BJ (cell line): ENCODE data around the gene KIF14. TPM values are rescaled to one million over a fixed set of nuclear protein-coding genes. Genes with fewer than 3 reads are reported as not detected.
A peak's percentile ranks its signal among the peaks of the same experiment; 100 is the strongest.
"Not testable (repeated sequence)": the region's sequence is repeated elsewhere in the genome, so short reads cannot be mapped to it uniquely, and the experiment has no call there.

Experiments
- CTCF ChIA-PET: fragments of 350-600 bp; formaldehyde crosslinking; extraction: SDS; loops from one replicate; lab custom pipeline; 2021; ENCODE audit warnings: antibody characterized with exemption, inconsistent platforms; lab: Yijun Ruan, JAX
- POLR2A ChIA-PET: fragments of 300-600 bp; sonication (Branson Sonifier 250); formaldehyde crosslinking; extraction: SDS; loops from one replicate; lab custom pipeline; 2021; ENCODE audit warnings: antibody characterized with exemption; lab: Charles Lee
- DNase-seq: peaks from one replicate; pipeline ENCODE4 v3.0.0-alpha.2; 2011; ENCODE audit warnings: low read depth
- H3K27me3 ChIP-seq: 2 replicates; pipeline ENCODE4 v1.6.0; 2011; ENCODE audit warnings: low read length; ENCODE audit not compliant: control insufficient read depth, insufficient read depth
- H3K36me3 ChIP-seq: 2 replicates; pipeline ENCODE4 v1.5.1; 2011; ENCODE audit warnings: low read length; ENCODE audit not compliant: control insufficient read depth, insufficient read depth
- H3K4me3 ChIP-seq: 2 replicates; pipeline ENCODE4 v1.5.1; 2011; ENCODE audit warnings: low read depth, mild to moderate bottlenecking, control low read depth, low read length
- CTCF ChIP-seq: IDR thresholded peaks from 2 replicates; pipeline ENCODE4 v1.5.1; 2011; ENCODE audit warnings: low read depth, mild to moderate bottlenecking, control low read depth, inconsistent platforms, low read length, moderate library complexity; ENCODE audit not compliant: insufficient read depth
- polyA plus RNA-seq: library from polyadenylated mRNA; depleted of rRNA; stranded (reverse); fragments of >200 nt; gene quantifications from 2 replicates; pipeline ENCODE4 v1.2.3, GENCODE V29; 2011

The KIF14 gene
- polyA plus RNA-seq, 1 experiment = 2.1 TPM

- DNase-seq = no peak
- Histone ChIP-seq H3K27me3 (no peaks in the 10 kb centered on the region), H3K4me3 (no peak overlapping the region), H3K36me3 (no peaks in the 10 kb centered on the region)
- TF ChIP-seq CTCF = no peak
- ChIA-PET POLR2A (no interaction called here), CTCF (interaction anchor here (0.9 to 2.0 kb wide), 4 partner anchors 11 to 410 kb away, joined by 3 to 6 read pairs (median 3); no protein-coding TSS in a partner anchor)
These were observed 58.7 kb downstream of the KIF14 start for GRCh38 chr1:200561856-200562214.

- ChIA-PET POLR2A (no interaction called here), CTCF (interaction anchor here (0.6 to 2.0 kb wide), 21 partner anchors 8 to 501 kb away, joined by 3 to 11 read pairs (median 3); no protein-coding TSS in a partner anchor)
- peak; percentile 74 for TF ChIP-seq CTCF
- H3K4me3 ChIP-seq = no peak overlapping the region
- DNase-seq = peak; percentile 14
- no peaks in the 10 kb centered on the region for H3K36me3 ChIP-seq
- no peaks in the 10 kb centered on the region for H3K27me3 ChIP-seq
These were observed 61.6 kb downstream of the KIF14 start for GRCh38 chr1:200558866-200559459.

- Histone ChIP-seq H3K4me3 (no peak overlapping the region), H3K27me3 (no peaks in the 10 kb centered on the region), H3K36me3 (no peaks in the 10 kb centered on the region)
- DNase-seq = no peak
- TF ChIP-seq CTCF = no peak
- ChIA-PET CTCF (interaction anchor here (0.8 to 2.0 kb wide), 7 partner anchors 10 to 886 kb away, joined by 3 to 5 read pairs (median 3); no protein-coding TSS in a partner anchor), POLR2A (no interaction called here)
These were observed 64.5 kb downstream of the KIF14 start for GRCh38 chr1:200556002-200556401.

- CTCF ChIA-PET = interaction anchor here (0.6 kb wide), 1 partner anchor 615 kb away, joined by 3 read pairs; no protein-coding TSS in a partner anchor
- POLR2A ChIA-PET, DNase-seq, H3K36me3 ChIP-seq, H3K27me3 ChIP-seq, H3K4me3 ChIP-seq: not testable (repeated sequence)
These were observed 67.8 kb downstream of the KIF14 start for GRCh38 chr1:200552737-200553136.

GRCh38 chr1:200550367-200550766, 70.2 kb downstream of the KIF14 start:
- no peaks in the 10 kb centered on the region for H3K36me3 ChIP-seq
- TF ChIP-seq CTCF = no peak
- no peaks in the 10 kb centered on the region for H3K27me3 ChIP-seq
- POLR2A ChIA-PET = no interaction called here
- CTCF ChIA-PET = interaction anchor here (1.1 to 1.9 kb wide), 4 partner anchors 9 to 865 kb away, joined by 3 to 11 read pairs (median 6); no protein-coding TSS in a partner anchor
- no peak for DNase-seq
- no peak overlapping the region for H3K4me3 ChIP-seq
